H1 (cell line): Measurements from ENCODE around the gene BCLAF3. TPM values are rescaled to one million over a fixed set of nuclear protein-coding genes. Genes with fewer than 3 reads are reported as not detected.

Experiments used
- CTCF ChIA-PET: fragments of 300-600 bp; sonication (Branson Sonifier 250); formaldehyde crosslinking; loops from one replicate; lab custom pipeline; 2021; ENCODE audit not compliant: partially characterized antibody; lab: Charles Lee
- POLR2A ChIA-PET: fragments of 300-600 bp; sonication (Branson Sonifier 250); formaldehyde crosslinking; loops from one replicate; lab custom pipeline; 2021; ENCODE audit warnings: inconsistent platforms; ENCODE audit not compliant: partially characterized antibody; lab: Charles Lee
- DNase-seq, 2 experiments: peaks; one replicate each; pipeline versions ENCODE4 v3.0.0 to v3.0.0-alpha.2; 2010 to 2022; ENCODE audit warnings: low spot score in 2 of 2, low read depth in 1 of 2, mixed read lengths in 1 of 2
- FAIRE-seq: peaks from 2 replicates; lab custom pipeline; 2011; peaks lifted over from hg19 to GRCh38; lab: Jason Lieb, UNC
- H2AFZ ChIP-seq: 2 replicates; pipeline ENCODE4 v1.8.1; 2012; ENCODE audit warnings: low read length, inconsistent platforms
- H2AK5ac ChIP-seq: 2 replicates; pipeline ENCODE4 v1.6.1; 2013; ENCODE audit warnings: low read depth, low read length
- H2BK120ac ChIP-seq: replicated peaks from 2 replicates; pipeline ENCODE3; 2013; ENCODE audit warnings: low read depth, low read length, inconsistent platforms
- H2BK12ac ChIP-seq: 2 replicates; pipeline ENCODE4 v1.6.1; 2013; ENCODE audit warnings: low read depth, low read length
- H2BK15ac ChIP-seq: 2 replicates; pipeline ENCODE4 v1.6.1; 2013; ENCODE audit warnings: low read length
- H2BK20ac ChIP-seq: 2 replicates; pipeline ENCODE4 v1.6.1; 2013; ENCODE audit warnings: low read length
- H2BK5ac ChIP-seq: 2 replicates; pipeline ENCODE4 v1.6.1; 2013; ENCODE audit warnings: low read depth, low read length
- H3K14ac ChIP-seq: 2 replicates; pipeline ENCODE4 v1.6.1; 2013; ENCODE audit warnings: inconsistent platforms; ENCODE audit not compliant: insufficient read length
- H3K18ac ChIP-seq: 2 replicates; pipeline ENCODE4 v1.6.1; 2013; ENCODE audit warnings: low read length; ENCODE audit errors: extremely low read depth
- H3K23ac ChIP-seq: 2 replicates; pipeline ENCODE4 v1.6.1; 2013; ENCODE audit warnings: inconsistent platforms; ENCODE audit not compliant: insufficient read length
- H3K23me2 ChIP-seq: 2 replicates; pipeline ENCODE4 v1.6.1; 2013; ENCODE audit warnings: low read depth, low read length
- H3K27ac ChIP-seq: 2 replicates; pipeline ENCODE4 v1.6.1; 2011; ENCODE audit warnings: low read depth, low read length, inconsistent platforms
- H3K27me3 ChIP-seq, 4 experiments: replicated peaks in 1 of 4; 1 replicate in 1 of 4; 2 replicates in 3 of 4; pipeline versions ENCODE4 v1.6.1 to v1.8.1; 2011 to 2013; ENCODE audit warnings: low read length in 3 of 4, mild to moderate bottlenecking in 3 of 4, inconsistent platforms in 2 of 4, mixed read lengths in 2 of 4, moderate library complexity in 1 of 4; ENCODE audit not compliant: control insufficient read depth in 3 of 4, insufficient read depth in 3 of 4; ENCODE audit errors: extremely low read depth in 1 of 4
- H3K36me3 ChIP-seq, 4 experiments: 2 replicates each; pipeline versions ENCODE4 v1.6.1 to v1.8.1; 2011 to 2013; ENCODE audit warnings: mild to moderate bottlenecking in 4 of 4, low read length in 3 of 4, moderate library complexity in 2 of 4, control low read depth in 1 of 4, inconsistent platforms in 1 of 4; ENCODE audit not compliant: insufficient read depth in 4 of 4, control insufficient read depth in 2 of 4
- H3K4ac ChIP-seq: replicated peaks from 2 replicates; pipeline ENCODE3; 2013; ENCODE audit warnings: low read length, low read depth, mixed read lengths, inconsistent platforms; ENCODE audit not compliant: insufficient read length
- H3K4me1 ChIP-seq, 4 experiments: replicated peaks in 1 of 4; 1 replicate in 1 of 4; 2 replicates in 3 of 4; pipeline versions ENCODE4 v1.6.1 to v1.8.1; 2011 to 2013; ENCODE audit warnings: low read length in 3 of 4, inconsistent platforms in 2 of 4, mixed read lengths in 1 of 4; ENCODE audit not compliant: insufficient read depth in 4 of 4, control insufficient read depth in 3 of 4
- H3K4me2 ChIP-seq, 2 experiments: 2 replicates each; pipeline versions ENCODE4 v1.6.1 to v1.8.1; 2011 to 2013; ENCODE audit warnings: low read depth in 2 of 2, low read length in 2 of 2, control low read depth in 1 of 2, inconsistent platforms in 1 of 2, mild to moderate bottlenecking in 1 of 2; ENCODE audit not compliant: insufficient read depth in 1 of 2
- H3K4me3 ChIP-seq, 4 experiments: fragments of 200-600, 300-600 bp in 1 of 4; sonication (generic), shearing (Covaris generic), sonication (Bioruptor Twin) in 1 of 4; 2 replicates each; pipeline versions ENCODE4 v1.5.1 to v1.8.1; 2011 to 2016; ENCODE audit warnings: low read length in 4 of 4, low read depth in 3 of 4, control low read depth in 2 of 4, inconsistent platforms in 2 of 4, mild to moderate bottlenecking in 2 of 4, mixed read lengths in 1 of 4, moderate library complexity in 1 of 4; ENCODE audit not compliant: insufficient read depth in 2 of 4; ENCODE audit errors: extremely low read depth in 1 of 4
- H3K56ac ChIP-seq: replicated peaks from 2 replicates; pipeline ENCODE3; 2013; ENCODE audit warnings: low read depth, mild to moderate bottlenecking, mixed read lengths, low read length, inconsistent platforms; ENCODE audit not compliant: insufficient read length
- H3K79me1 ChIP-seq: 2 replicates; pipeline ENCODE4 v1.6.1; 2013; ENCODE audit warnings: low read depth, low read length, control low read depth
- H3K79me2 ChIP-seq, 2 experiments: 2 replicates each; pipeline versions ENCODE4 v1.6.1 to v1.8.1; 2012 to 2013; ENCODE audit warnings: low read length in 2 of 2, mild to moderate bottlenecking in 2 of 2, inconsistent platforms in 1 of 2; ENCODE audit not compliant: insufficient read depth in 2 of 2, control insufficient read depth in 1 of 2
- H3K9ac ChIP-seq, 4 experiments: replicated peaks in 1 of 4; 1 replicate in 1 of 4; 2 replicates in 3 of 4; pipeline versions ENCODE4 v1.6.1 to v1.8.1; 2011 to 2013; ENCODE audit warnings: low read depth in 3 of 4, low read length in 3 of 4, control low read depth in 2 of 4, mild to moderate bottlenecking in 2 of 4, moderate library complexity in 2 of 4, inconsistent platforms in 1 of 4; ENCODE audit errors: extremely low read depth in 1 of 4
- H3K9me3 ChIP-seq, 2 experiments: 2 replicates each; pipeline versions ENCODE4 v1.6.1 to v1.8.1; 2012 to 2013; ENCODE audit warnings: mild to moderate bottlenecking in 2 of 2, moderate library complexity in 2 of 2, control low read depth in 1 of 2, inconsistent platforms in 1 of 2, low read depth in 1 of 2, low read length in 1 of 2, mixed read lengths in 1 of 2; ENCODE audit not compliant: insufficient read depth in 2 of 2
- H4K20me1 ChIP-seq, 2 experiments: replicated peaks in 1 of 2; 2 replicates each; pipeline versions ENCODE3 to v1.8.1; 2011 to 2013; ENCODE audit warnings: inconsistent platforms in 2 of 2, low read length in 2 of 2, mild to moderate bottlenecking in 1 of 2; ENCODE audit not compliant: insufficient read depth in 2 of 2, control insufficient read depth in 1 of 2
- H4K5ac ChIP-seq: 2 replicates; pipeline ENCODE4 v1.6.1; 2013; ENCODE audit warnings: low read length, low read depth, mixed read lengths, inconsistent platforms; ENCODE audit not compliant: insufficient read length
- H4K8ac ChIP-seq: 2 replicates; pipeline ENCODE4 v1.8.0; 2013; ENCODE audit warnings: mild to moderate bottlenecking, moderate library complexity, low read length, inconsistent platforms; ENCODE audit not compliant: insufficient read depth; ENCODE audit errors: extremely low read depth
- H4K91ac ChIP-seq: replicated peaks from 2 replicates; pipeline ENCODE3; 2013; ENCODE audit warnings: low read length, mixed read lengths, inconsistent platforms; ENCODE audit not compliant: insufficient read length
- CBX8 ChIP-seq: fragments of 300-800, 300-1000 bp; sonication (generic); IDR thresholded peaks from 2 replicates; pipeline ENCODE4 v1.7.1; 2016; ENCODE audit warnings: low read depth, low read length, borderline replicate concordance
- HDAC6 ChIP-seq: IDR thresholded peaks from one replicate; pipeline ENCODE4 v1.7.1; 2012; ENCODE audit warnings: low read depth, mild to moderate bottlenecking, inconsistent platforms, low read length, moderate library complexity
- MAX ChIP-seq: IDR thresholded peaks from 2 replicates; pipeline ENCODE4 v1.6.1; 2012; ENCODE audit warnings: inconsistent platforms
- POU5F1 ChIP-seq: IDR thresholded peaks from 2 replicates; pipeline ENCODE4 v1.6.1; 2011; ENCODE audit warnings: low read depth, mild to moderate bottlenecking, low read length, moderate library complexity
- RNF2 ChIP-seq: fragments of 200-900, 300-1000 bp; sonication (generic); IDR thresholded peaks from 2 replicates; pipeline ENCODE4 v1.7.1; 2016; ENCODE audit warnings: borderline replicate concordance, low read depth, mild to moderate bottlenecking, antibody characterized with exemption, low read length; ENCODE audit not compliant: poor library complexity, severe bottlenecking; ENCODE audit errors: missing control alignments
- SAP30 ChIP-seq: fragments of 300-600 bp; sonication (generic); IDR thresholded peaks from 2 replicates; pipeline ENCODE4 v1.7.1; 2012; ENCODE audit warnings: low read length, moderate library complexity, mild to moderate bottlenecking, inconsistent platforms; ENCODE audit not compliant: insufficient read depth, insufficient replicate concordance
- WGBS, 2 experiments: shearing (Covaris generic) in 1 of 2; methylation state at CpG; one replicate each; pipeline versions ENCODE4 v1.1.6 to v1.1.7; 2013 to 2015; ENCODE audit warnings: low lambda C conversion rate in 2 of 2, mixed read lengths in 2 of 2, inconsistent platforms in 1 of 2, low coverage in 1 of 2, missing lambda C conversion rate in 1 of 2; ENCODE audit not compliant: insufficient replicate concordance in 2 of 2, insufficient coverage in 1 of 2, insufficient read length in 1 of 2; ENCODE audit errors: extremely low coverage in 1 of 2, missing lambda C conversion rate in 1 of 2; 5-methylcytosine and 5-hydroxymethylcytosine counted together
- polyA plus RNA-seq, 7 experiments: library from polyadenylated mRNA; depleted of rRNA in 3 of 7; stranded (reverse) in 5 of 7; unstranded in 2 of 7; fragments of >200 nt in 5 of 7; fragments of 200-250 nt in 2 of 7; gene quantifications; 1 replicate in 5 of 7; 2 replicates in 1 of 7; 4 replicates in 1 of 7; pipeline versions ENCODE4 v1.2.1 to v1.2.3, GENCODE V29; 2011 to 2013; ENCODE audit warnings: missing spikeins in 2 of 7, mixed read lengths in 2 of 7
- total RNA-seq: library from RNA; stranded (reverse); fragmentation: NEBNext Ultra II Directional; extraction: Animal tissue kit (Norgen Biotek cat#: 25700); gene quantifications from 2 replicates; pipeline ENCODE4 v1.2.1, GENCODE V29; 2021

The BCLAF3 gene
- total and polyA plus RNA-seq, 2 of the 8 experiments (the other 6 are each of a cell fraction or from before 2014, with no cell fraction given) = 1.3 to 9.0 TPM

DNA sequence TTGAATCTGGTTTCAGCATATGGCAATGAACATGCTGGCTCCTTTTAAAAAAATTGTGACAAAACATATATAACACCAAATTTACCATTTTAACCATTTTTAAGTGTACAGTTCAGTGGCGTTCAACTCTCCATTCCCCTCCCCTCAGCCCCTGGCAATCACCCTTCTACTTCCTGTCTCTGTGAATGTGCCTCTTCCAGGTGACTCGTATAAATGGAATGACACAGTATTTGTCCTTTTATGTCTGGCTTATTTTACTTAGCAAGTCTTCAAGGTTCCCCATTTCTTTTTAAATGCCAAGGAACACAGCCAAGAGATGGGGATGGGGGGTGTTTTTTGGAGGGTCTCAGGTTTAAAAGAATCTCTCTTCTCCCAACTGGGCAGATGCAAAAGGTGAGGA is 35.4 kb upstream of the BCLAF3 start:
- H4K20me1 ChIP-seq = no peaks in the 10 kb centered on the region
- H3K27me3 ChIP-seq = no peaks in the 10 kb centered on the region
- 100% methylated on average over 2 of the region's 2 CpGs; no CpG with 5 or more reads in 1 of the 2 experiments for WGBS, 2 experiments
- H3K79me2 ChIP-seq = no peaks in the 10 kb centered on the region
- no peak overlapping the region for H2BK120ac ChIP-seq
- H3K23me2 ChIP-seq = no peaks in the 10 kb centered on the region
- H3K56ac ChIP-seq = no peak overlapping the region
- ChIA-PET CTCF (interaction anchor here (1.1 to 1.4 kb wide), 2 partner anchors 11 to 17 kb away, joined by 3 read pairs; no protein-coding TSS in a partner anchor), POLR2A (no interaction called here)
- no peaks in the 10 kb centered on the region for H3K4me1 ChIP-seq
- no peak overlapping the region for H2BK12ac ChIP-seq
- H2BK20ac ChIP-seq = no peak overlapping the region
- H2AFZ ChIP-seq = no peak overlapping the region
- no peak for FAIRE-seq
- H2BK5ac ChIP-seq = no peak overlapping the region
- H3K4ac ChIP-seq = no peak overlapping the region
- H3K18ac ChIP-seq = no peak overlapping the region
- no peak overlapping the region for H3K27ac ChIP-seq
- H3K9ac ChIP-seq = no peak overlapping the region
- no peak overlapping the region for H2BK15ac ChIP-seq
- no peak for TF ChIP-seq RNF2
- no peak for TF ChIP-seq HDAC6
- no peak for TF ChIP-seq MAX
- no peak for TF ChIP-seq SAP30
- TF ChIP-seq CBX8 = no peak
- TF ChIP-seq POU5F1 = no peak
- H3K4me2 ChIP-seq = no peak overlapping the region
- no peak overlapping the region for H3K23ac ChIP-seq
- H3K36me3 ChIP-seq = no peaks in the 10 kb centered on the region
- H4K5ac ChIP-seq = no peak overlapping the region
- no peaks in the 10 kb centered on the region for H3K9me3 ChIP-seq
- H2AK5ac ChIP-seq = no peak overlapping the region
- H4K91ac ChIP-seq = no peak overlapping the region
- DNase-seq = no peak
- H4K8ac ChIP-seq = no peak overlapping the region
- no peak overlapping the region for H3K4me3 ChIP-seq
- no peak overlapping the region for H3K14ac ChIP-seq
- H3K79me1 ChIP-seq = no peaks in the 10 kb centered on the region
